Gastroesophageal sphincter (tissue), 2 donors: Measurements from ENCODE around the gene TMEM43.

Source experiments
- EP300 ChIP-seq: sonication (generic); formaldehyde crosslinking; IDR thresholded peaks from one replicate; pipeline ENCODE4 v1.6.1; 2017; ENCODE audit warnings: antibody characterized with exemption, mild to moderate bottlenecking
- POLR2A ChIP-seq, 2 donors: fragments of 450-650 bp; IDR thresholded peaks; one replicate each; pipeline ENCODE4 v1.6.1; 2017; ENCODE audit warnings: antibody characterized with exemption in 2 of 2, mild to moderate bottlenecking in 2 of 2, moderate library complexity in 1 of 2
- POLR2AphosphoS5 ChIP-seq: sonication (generic); formaldehyde crosslinking; IDR thresholded peaks from one replicate; pipeline ENCODE4 v1.6.1; 2017; ENCODE audit warnings: antibody characterized with exemption

DNA sequence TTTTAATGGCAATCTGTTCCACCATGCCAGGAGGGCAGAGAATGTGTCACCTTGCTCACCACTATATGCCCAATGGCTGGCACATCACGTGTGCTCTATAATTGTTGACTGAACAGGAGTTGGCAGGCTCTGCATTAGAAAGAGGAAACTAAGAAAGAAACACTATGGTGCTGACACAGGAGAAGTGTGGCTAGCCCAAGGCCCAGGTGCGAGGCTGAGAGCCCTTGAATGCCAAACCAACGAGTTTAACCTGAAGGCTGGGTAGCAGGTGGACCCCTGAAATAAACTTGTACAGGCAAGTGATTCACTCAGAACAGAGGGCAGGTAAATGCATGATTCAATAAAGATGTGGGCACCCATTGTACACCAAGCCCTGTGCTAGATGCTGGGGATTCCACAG is 2.6 kb upstream of the TMEM43 start:
- TF ChIP-seq POLR2AphosphoS5 (no peak), POLR2A (IDR thresholded peaks at IDR 0.05) (no peak), EP300 (no peak)
